NT2/D1 (cell line): ENCODE results near the gene CALML5.

Experiments used
- SUZ12 ChIP-seq: IDR thresholded peaks from 2 replicates; pipeline ENCODE4 v1.6.1; 2011; ENCODE audit not compliant: insufficient read length, insufficient read depth; ENCODE audit errors: extremely low read depth
- YY1 ChIP-seq: IDR thresholded peaks from 2 replicates; pipeline ENCODE4 v1.6.1; 2011; ENCODE audit not compliant: insufficient read length, insufficient read depth

- TF ChIP-seq YY1 (no peak), SUZ12 (no peak)
Measured at GRCh38 chr10:5467634-5468255, 31.6 kb downstream of the CALML5 start.
